ENCODE measurements around the gene DSCAML1.

GRCh38 chr11:117478126-117478860, 318.7 kb downstream of the DSCAML1 start:
- TF ChIP-seq POLR2A (IDR thresholded peaks at IDR 0.05) (no peak), CTCF (IDR thresholded peaks at IDR 0.05) (no peak)

Measured in testis (tissue), 2 donors.